Measurements from ENCODE around the gene PLCB3.
A peak's percentile ranks its signal among the peaks of the same experiment; 100 is the strongest.

The PLCB3 gene

DNA sequence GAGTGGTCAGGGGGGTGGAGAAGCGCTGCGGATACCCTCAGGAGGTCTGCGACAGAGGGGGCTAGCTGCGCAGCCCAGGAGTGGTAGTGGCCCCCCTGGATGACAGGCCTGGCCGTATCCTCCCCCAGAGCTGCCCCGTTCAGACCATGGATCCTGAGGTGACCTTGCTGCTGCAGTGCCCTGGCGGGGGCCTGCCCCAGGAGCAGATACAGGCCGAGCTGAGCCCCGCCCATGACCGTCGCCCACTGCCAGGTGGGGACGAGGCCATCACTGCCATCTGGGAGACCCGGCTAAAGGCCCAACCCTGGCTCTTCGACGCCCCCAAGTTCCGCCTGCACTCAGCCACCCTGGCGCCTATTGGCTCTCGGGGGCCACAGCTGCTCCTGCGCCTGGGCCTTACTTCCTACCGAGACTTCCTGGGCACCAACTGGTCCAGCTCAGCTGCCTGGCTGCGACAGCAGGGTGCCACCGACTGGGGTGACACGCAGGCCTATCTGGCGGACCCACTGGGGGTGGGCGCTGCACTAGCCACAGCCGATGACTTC lies 24.8 kb upstream of the PLCB3 start:
- DNase-seq (ENCODE audit: extremely low spot score) = no peak
- POLR2A ChIA-PET = interaction anchor here (1.0 to 2.0 kb wide), 15 partner anchors 10 to 91 kb away, joined by 3 to 11 read pairs (median 5); partner anchors contain the start of genes FKBP2, PPP1R14B, PRDX5 and STIP1
- CTCF ChIA-PET = interaction anchor here (0.5 to 1.9 kb wide), 4 partner anchors 18 to 383 kb away, joined by 3 to 5 read pairs (median 4); no protein-coding TSS in a partner anchor
- TF ChIP-seq ZNF384 (IDR thresholded peaks at IDR 0.05) (no peak), LEF1 (IDR thresholded peaks at IDR 0.05; ENCODE audit: borderline replicate concordance) (no peak), FOXK2 (IDR thresholded peaks at IDR 0.05) (no peak), ELF4 (IDR thresholded peaks at IDR 0.05) (no peak), SP1 (IDR thresholded peaks at IDR 0.05) (no peak), BHLHE40 (IDR thresholded peaks at IDR 0.05; ENCODE audit: borderline replicate concordance) (no peak), FOXM1 (IDR thresholded peaks at IDR 0.05; ENCODE audit: borderline replicate concordance) (no peak)

DNA sequence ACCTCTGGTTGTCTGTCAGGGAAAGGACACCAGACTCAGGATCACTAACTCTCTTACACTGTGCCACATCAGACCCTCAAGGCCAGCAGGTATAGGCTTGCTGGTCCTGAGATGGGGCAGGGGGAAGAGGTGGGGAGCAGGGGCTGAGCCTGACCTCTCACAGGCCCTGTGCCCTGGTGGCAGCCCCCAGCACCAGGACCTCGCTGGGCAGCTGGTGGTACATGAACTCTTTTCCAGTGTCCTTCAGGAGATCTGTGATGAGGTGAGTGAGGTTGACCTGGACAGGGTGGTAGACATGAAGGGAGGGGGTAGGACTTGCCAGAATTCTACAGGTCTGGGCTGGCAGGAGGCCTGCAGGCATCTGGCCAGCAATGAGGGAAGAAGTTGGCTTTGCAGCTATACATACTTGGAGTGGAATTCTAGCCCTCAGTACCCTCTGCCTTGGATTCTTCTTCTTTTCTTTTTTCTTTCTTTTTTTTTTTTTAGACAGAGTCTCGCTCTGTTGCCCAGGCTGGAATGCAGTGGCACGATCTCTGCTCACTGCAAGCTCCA lies 23.8 kb upstream of the PLCB3 start:
- ChIA-PET POLR2A (interaction anchor here (1.8 to 2.0 kb wide), 4 partner anchors 12 to 23 kb away, joined by 4 to 10 read pairs (median 6); partner anchors contain the start of gene PPP1R14B), CTCF (interaction anchor here (0.6 to 1.9 kb wide), 2 partner anchors 23 to 25 kb away, joined by 3 to 5 read pairs; no protein-coding TSS in a partner anchor)
- no peak for TF ChIP-seq BHLHE40 (IDR thresholded peaks at IDR 0.05; ENCODE audit: borderline replicate concordance)
- TF ChIP-seq LEF1 (IDR thresholded peaks at IDR 0.05; ENCODE audit: borderline replicate concordance) = no peak
- TF ChIP-seq ELF4 (IDR thresholded peaks at IDR 0.05) = no peak
- TF ChIP-seq FOXK2 (IDR thresholded peaks at IDR 0.05) = no peak
- TF ChIP-seq SUZ12 (IDR thresholded peaks at IDR 0.05) = no peak
- no peak for TF ChIP-seq SP1 (IDR thresholded peaks at IDR 0.05)
- TF ChIP-seq CTBP1 (IDR thresholded peaks at IDR 0.05; ENCODE audit: borderline replicate concordance) = no peak

DNA sequence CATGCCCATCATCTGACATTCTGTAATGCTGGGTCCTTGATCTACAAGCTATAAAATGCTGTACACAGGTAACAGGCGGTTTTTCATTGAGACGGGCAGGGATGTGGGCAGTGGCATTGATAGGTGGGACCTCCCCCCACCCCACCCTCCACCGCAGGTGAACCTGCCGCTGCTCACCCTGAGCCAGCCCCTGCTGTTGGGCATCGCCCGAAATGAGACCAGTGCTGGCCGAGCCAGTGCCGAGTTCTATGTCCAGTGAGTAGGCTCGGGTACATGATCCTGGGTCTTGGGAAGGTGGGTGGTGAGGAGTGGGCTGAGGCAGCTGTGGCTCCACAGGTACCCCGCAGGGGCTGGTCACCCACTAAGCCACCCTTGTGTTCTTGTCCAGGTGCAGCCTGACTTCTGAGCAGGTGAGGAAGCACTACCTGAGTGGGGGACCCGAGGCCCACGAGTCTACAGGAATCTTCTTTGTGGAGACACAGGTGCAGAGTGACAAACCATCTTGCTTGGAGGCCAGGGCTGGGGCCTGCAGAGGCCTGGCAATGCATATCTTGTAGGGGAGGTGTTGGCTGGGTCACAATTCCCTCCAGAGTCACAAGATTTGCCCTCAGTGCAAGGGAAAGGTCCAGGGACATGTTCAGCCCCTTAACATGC lies 22.1 kb upstream of the PLCB3 start:
- CTCF ChIA-PET = interaction anchor here (0.7 kb wide), 1 partner anchor 55 kb away, joined by 3 read pairs; no protein-coding TSS in a partner anchor
- POLR2A ChIA-PET = interaction anchor here (0.6 to 5.3 kb wide), 3 partner anchors 16 to 374 kb away, joined by 3 to 59 read pairs (median 3); partner anchors contain the start of genes FKBP2 and PPP1R14B
- no peak for TF ChIP-seq ZNF384 (IDR thresholded peaks at IDR 0.05)
- no peak for TF ChIP-seq FOXK2 (IDR thresholded peaks at IDR 0.05)
- TF ChIP-seq SUZ12 (IDR thresholded peaks at IDR 0.05) = no peak
- TF ChIP-seq SP1 (IDR thresholded peaks at IDR 0.05) = no peak
- no peak for TF ChIP-seq BHLHE40 (IDR thresholded peaks at IDR 0.05; ENCODE audit: borderline replicate concordance)
- TF ChIP-seq NFRKB (IDR thresholded peaks at IDR 0.05) = no peak
- TF ChIP-seq HDGF (IDR thresholded peaks at IDR 0.05; ENCODE audit: borderline replicate concordance) = no peak
- no peak for TF ChIP-seq FOXM1 (IDR thresholded peaks at IDR 0.05; ENCODE audit: borderline replicate concordance)
- TF ChIP-seq L3MBTL2 (conservative IDR thresholded peaks at IDR 0.05) = no peak
- no peak for DNase-seq (ENCODE audit: extremely low spot score)

More for the DNA sequence above, 23.8 kb upstream of the PLCB3 start:
- no peak for DNase-seq (ENCODE audit: extremely low spot score)

DNA sequence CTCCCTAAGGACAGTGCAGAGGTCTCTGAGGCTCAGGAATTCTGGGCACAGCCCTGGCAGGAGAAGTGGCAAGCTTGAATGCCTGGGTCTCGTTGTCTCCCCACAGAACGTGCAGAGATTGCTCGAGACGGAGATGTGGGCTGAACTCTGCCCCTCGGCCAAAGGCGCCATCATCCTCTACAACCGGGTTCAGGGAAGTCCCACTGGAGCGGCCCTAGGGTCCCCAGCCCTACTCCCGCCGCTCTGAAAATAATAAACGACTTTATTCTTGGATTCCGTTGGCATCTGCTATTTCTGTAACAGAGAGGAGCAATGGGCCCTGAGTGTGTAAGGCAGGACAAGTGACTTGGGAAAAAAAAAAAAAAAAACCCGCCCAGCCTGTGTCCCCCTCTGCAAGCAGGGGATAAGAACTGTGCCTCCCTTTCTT lies 21.6 kb upstream of the PLCB3 start:
- POLR2A ChIA-PET = interaction anchor here (0.6 to 5.3 kb wide), 2 partner anchors 15 to 375 kb away, joined by 3 to 59 read pairs; partner anchors contain the start of genes FKBP2 and PPP1R14B
- CTCF ChIA-PET = no interaction called here
- DNase-seq (ENCODE audit: extremely low spot score) = no peak
- no peak for TF ChIP-seq L3MBTL2 (conservative IDR thresholded peaks at IDR 0.05)
- TF ChIP-seq ZNF384 (IDR thresholded peaks at IDR 0.05) = no peak
- no peak for TF ChIP-seq ELF4 (IDR thresholded peaks at IDR 0.05)
- TF ChIP-seq HDGF (IDR thresholded peaks at IDR 0.05; ENCODE audit: borderline replicate concordance) = no peak
- no peak for TF ChIP-seq FOXM1 (IDR thresholded peaks at IDR 0.05; ENCODE audit: borderline replicate concordance)
- TF ChIP-seq FOXA1 (IDR thresholded peaks at IDR 0.05) = no peak
- TF ChIP-seq SUZ12 (IDR thresholded peaks at IDR 0.05) = no peak
- TF ChIP-seq ARNT (IDR thresholded peaks at IDR 0.05) = no peak
- TF ChIP-seq SP1 (IDR thresholded peaks at IDR 0.05) = no peak
- TF ChIP-seq FOXK2 (IDR thresholded peaks at IDR 0.05) = no peak
- TF ChIP-seq CTBP1 (IDR thresholded peaks at IDR 0.05; ENCODE audit: borderline replicate concordance) = no peak
- TF ChIP-seq TARDBP (IDR thresholded peaks at IDR 0.05) = no peak
- TF ChIP-seq BHLHE40 (IDR thresholded peaks at IDR 0.05; ENCODE audit: borderline replicate concordance) = no peak
- TF ChIP-seq LEF1 (IDR thresholded peaks at IDR 0.05; ENCODE audit: borderline replicate concordance) = no peak
- no peak for TF ChIP-seq NFRKB (IDR thresholded peaks at IDR 0.05)
- TF ChIP-seq, protein P1, sequence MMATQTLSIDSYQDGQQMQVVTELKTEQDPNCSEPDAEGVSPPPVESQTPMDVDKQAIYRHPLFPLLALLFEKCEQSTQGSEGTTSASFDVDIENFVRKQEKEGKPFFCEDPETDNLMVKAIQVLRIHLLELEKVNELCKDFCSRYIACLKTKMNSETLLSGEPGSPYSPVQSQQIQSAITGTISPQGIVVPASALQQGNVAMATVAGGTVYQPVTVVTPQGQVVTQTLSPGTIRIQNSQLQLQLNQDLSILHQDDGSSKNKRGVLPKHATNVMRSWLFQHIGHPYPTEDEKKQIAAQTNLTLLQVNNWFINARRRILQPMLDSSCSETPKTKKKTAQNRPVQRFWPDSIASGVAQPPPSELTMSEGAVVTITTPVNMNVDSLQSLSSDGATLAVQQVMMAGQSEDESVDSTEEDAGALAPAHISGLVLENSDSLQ (IDR thresholded peaks at IDR 0.05) = no peak

DNA sequence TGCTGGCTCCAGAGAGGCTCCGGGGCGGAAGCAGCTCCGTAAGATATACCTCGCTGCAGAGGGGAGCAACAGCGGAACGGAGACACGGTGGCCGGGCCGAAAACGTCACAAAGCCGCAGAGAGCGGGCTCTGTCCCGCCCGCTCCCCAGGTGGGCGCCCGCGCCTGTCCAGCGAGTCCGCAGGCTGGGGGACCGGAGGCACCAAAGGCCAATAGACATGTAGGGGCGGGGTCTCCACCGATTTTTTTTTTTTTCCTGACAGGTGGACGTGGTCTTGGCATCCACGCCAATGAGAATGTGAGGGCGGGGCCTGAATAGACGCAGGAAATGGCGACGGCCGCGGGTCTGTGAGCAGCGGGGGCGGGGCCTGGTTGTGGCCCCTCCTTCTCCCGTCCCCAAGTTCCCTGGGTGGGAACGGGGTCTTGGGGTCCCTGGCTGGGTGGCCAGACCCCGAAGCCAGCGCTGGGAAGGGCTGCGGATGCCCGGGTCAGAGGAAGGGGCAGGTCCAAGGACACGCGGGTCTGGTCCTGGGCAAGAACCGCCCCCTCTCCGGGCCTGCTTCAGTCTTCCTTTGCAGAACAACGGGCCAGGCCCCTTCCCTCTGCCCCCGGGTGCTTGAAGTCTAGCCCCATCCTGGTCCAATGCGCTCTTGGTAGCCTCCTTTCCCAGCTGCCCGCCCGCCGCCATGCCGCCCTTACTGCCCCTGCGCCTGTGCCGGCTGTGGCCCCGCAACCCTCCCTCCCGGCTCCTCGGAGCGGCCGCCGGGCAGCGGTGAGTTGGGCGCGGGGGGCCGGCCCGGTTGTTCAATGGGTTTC lies 21.0 kb upstream of the PLCB3 start, which contains the start of gene DNAJC4:
DNAJC4 (plus strand) TSS at position 378 of the 814 bp plus-strand sequence; CDS start at position 685, 307 bp downstream.
- peak; percentile 96 for TF ChIP-seq ZNF384 (IDR thresholded peaks at IDR 0.05)
- TF ChIP-seq, protein P1 (IDR thresholded peaks at IDR 0.05) = peak; percentile 83
- TF ChIP-seq NFRKB (IDR thresholded peaks at IDR 0.05) = no peak
- CTCF ChIA-PET = no interaction called here
- POLR2A ChIA-PET = interaction anchor here (0.7 to 5.3 kb wide), 5 partner anchors 14 to 49 kb away, joined by 3 to 59 read pairs (median 3); partner anchors contain the start of genes FKBP2 and PPP1R14B
- DNase-seq (ENCODE audit: extremely low spot score) = peak; percentile 79

DNA sequence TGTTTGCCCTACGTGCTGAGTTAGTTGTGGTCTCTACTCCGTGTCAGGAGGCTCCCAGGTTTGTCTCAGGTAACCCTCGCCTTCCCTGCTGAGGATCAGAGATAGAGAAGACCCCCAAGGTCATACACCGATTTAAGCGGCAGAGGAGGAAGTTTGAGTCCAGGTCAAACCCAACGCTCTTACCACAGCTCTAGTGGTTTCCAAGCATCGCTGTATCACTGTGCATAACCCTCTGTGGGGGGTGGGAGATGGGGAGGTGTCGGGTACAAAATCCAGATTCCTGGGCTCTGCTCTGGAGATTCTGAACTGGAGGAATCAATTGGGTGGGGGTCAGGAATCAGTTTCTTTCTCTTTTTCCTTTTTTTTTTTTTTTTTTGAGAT lies 20.4 kb upstream of the PLCB3 start:
- ChIA-PET POLR2A (interaction anchor here (0.7 to 5.3 kb wide), 5 partner anchors 14 to 49 kb away, joined by 3 to 59 read pairs (median 3); partner anchors contain the start of genes FKBP2 and PPP1R14B), CTCF (no interaction called here)
- TF ChIP-seq ARNT (IDR thresholded peaks at IDR 0.05) (no peak), SP1 (IDR thresholded peaks at IDR 0.05) (no peak), BHLHE40 (IDR thresholded peaks at IDR 0.05; ENCODE audit: borderline replicate concordance) (no peak)
- TF ChIP-seq, protein P1 (IDR thresholded peaks at IDR 0.05) = no peak
- no peak for DNase-seq (ENCODE audit: extremely low spot score)
